Hepatocyte (in vitro differentiated cells): ENCODE results near the gene TOR1AIP1.

Experiments used
- CTCF ChIP-seq: fragments of 200-600 bp; sonication (generic); IDR thresholded peaks from 2 replicates; pipeline ENCODE4 v1.5.1; 2016; ENCODE audit warnings: antibody characterized with exemption, mild to moderate bottlenecking; ENCODE audit not compliant: poor library complexity
- EZH2 ChIP-seq: fragments of 200-600 bp; sonication (generic); IDR thresholded peaks from 2 replicates; pipeline ENCODE4 v1.6.1; 2016; ENCODE audit warnings: antibody characterized with exemption, mild to moderate bottlenecking, borderline replicate concordance
- EZH2phosphoT487 ChIP-seq: fragments of 200-600 bp; sonication (generic); IDR thresholded peaks from one replicate; pipeline ENCODE4 v1.6.1; 2018; ENCODE audit warnings: antibody characterized with exemption, mild to moderate bottlenecking, low read depth, moderate library complexity; ENCODE audit not compliant: unreplicated experiment, severe bottlenecking

- TF ChIP-seq CTCF (no peak), EZH2 (no peak), EZH2phosphoT487 (no peak)
Measured at GRCh38 chr1:179840107-179840506, 42.0 kb upstream of the TOR1AIP1 start.
